ENCODE measurements around the gene DPF1.

GRCh38 chr19:38193445-38193844 lies 30.6 kb downstream of the DPF1 start:
- TF ChIP-seq PATZ1 (CRISPR knock-in tag; IDR thresholded peaks at IDR 0.05; ENCODE audit: borderline replicate concordance) (no peak), PPARA (CRISPR knock-in tag; IDR thresholded peaks at IDR 0.05; ENCODE audit: borderline replicate concordance) (no peak), ZC3H10 (CRISPR knock-in tag; IDR thresholded peaks at IDR 0.05) (no peak), POU6F1 (CRISPR knock-in tag; IDR thresholded peaks at IDR 0.05; ENCODE audit: borderline replicate concordance, low read depth) (no peak), CSDC2 (CRISPR knock-in tag; IDR thresholded peaks at IDR 0.05) (no peak), ZFP3 (CRISPR knock-in tag; IDR thresholded peaks at IDR 0.05) (no peak), OSR1 (CRISPR knock-in tag; IDR thresholded peaks at IDR 0.05) (no peak), ESRRG (CRISPR knock-in tag; IDR thresholded peaks at IDR 0.05) (no peak), TSHZ2 (CRISPR knock-in tag; IDR thresholded peaks at IDR 0.05) (no peak), TCF4 (CRISPR knock-in tag; IDR thresholded peaks at IDR 0.05; ENCODE audit: borderline replicate concordance) (no peak), ZNF8 (CRISPR knock-in tag; IDR thresholded peaks at IDR 0.05) (no peak), ZFP30 (CRISPR knock-in tag; IDR thresholded peaks at IDR 0.05) (no peak)
